Umbilical cord (tissue), 2 donors: Measurements from ENCODE around the gene TMEM167B. TPM values are rescaled to one million over a fixed set of nuclear protein-coding genes. Genes with fewer than 3 reads are reported as not detected.
"Not testable (repeated sequence)": the region's sequence is repeated elsewhere in the genome, so short reads cannot be mapped to it uniquely, and the experiment has no call there.

ENCODE experiments used
- DNase-seq: peaks from one replicate; pipeline ENCODE4 v3.0.0-alpha.2; 2015; ENCODE audit warnings: low spot score
- total RNA-seq: library from RNA; depleted of rRNA; stranded (reverse); fragments of >200 nt; gene quantifications from one replicate; pipeline ENCODE4 v1.2.3, GENCODE V29; 2014; ENCODE audit warnings: low replicate concordance; ENCODE audit not compliant: insufficient read depth

TMEM167B gene
- total RNA-seq: 48.9 TPM

GRCh38 chr1:109090196-109091077 is at the start of gene TMEM167B:
TSS of gene TMEM167B (plus strand) at chr1:109090764. CDS start at chr1:109090873, 109 bp downstream.
- peak; percentile 98 for DNase-seq

GRCh38 chr1:109040989-109041620 is 49.5 kb upstream of the TMEM167B start:
- peak; percentile 21 for DNase-seq

- DNase-seq: peak; percentile 94
Observed at GRCh38 chr1:109041621-109042468, 48.7 kb upstream of the TMEM167B start, which contains the start of gene WDR47. TSS of gene WDR47 (minus strand) at chr1:109042102. CDS start at chr1:109023512, 18,590 bp downstream.

GRCh38 chr1:109045595-109045994 is 45.0 kb upstream of the TMEM167B start:
- no peak for DNase-seq

GRCh38 chr1:109046671-109047070 is 43.9 kb upstream of the TMEM167B start:
- DNase-seq: no peak

GRCh38 chr1:109047339-109047738 is 43.2 kb upstream of the TMEM167B start:
- DNase-seq: no peak

- DNase-seq: no peak
Observed at GRCh38 chr1:109048335-109048734, 42.2 kb upstream of the TMEM167B start.

GRCh38 chr1:109050228-109050995 is 40.2 kb upstream of the TMEM167B start:
- no peak for DNase-seq

- DNase-seq: not testable (repeated sequence)
Observed at GRCh38 chr1:109052145-109052544, 38.4 kb upstream of the TMEM167B start.

GRCh38 chr1:109056064-109056463 is 34.5 kb upstream of the TMEM167B start:
- DNase-seq: no peak

- no peak for DNase-seq
Observed at GRCh38 chr1:109059026-109059425, 31.5 kb upstream of the TMEM167B start.

GRCh38 chr1:109060707-109061106 is 29.9 kb upstream of the TMEM167B start:
- no peak for DNase-seq

- no peak for DNase-seq
Observed at GRCh38 chr1:109061183-109061582, 29.4 kb upstream of the TMEM167B start.

- no peak for DNase-seq
Observed at GRCh38 chr1:109065137-109065536, 25.4 kb upstream of the TMEM167B start.

GRCh38 chr1:109067883-109068282 is 22.7 kb upstream of the TMEM167B start:
- no peak for DNase-seq

- DNase-seq: no peak
Observed at GRCh38 chr1:109069294-109069693, 21.3 kb upstream of the TMEM167B start.

GRCh38 chr1:109075531-109076490 is 14.8 kb upstream of the TMEM167B start, which contains the start of gene TAF13:
TSS of gene TAF13 (minus strand) at chr1:109076003. CDS start at chr1:109075947, 56 bp downstream.
- DNase-seq: peak; percentile 98

GRCh38 chr1:109078317-109078716 is 12.2 kb upstream of the TMEM167B start:
- no peak for DNase-seq

GRCh38 chr1:109079240-109079622 is 11.3 kb upstream of the TMEM167B start:
- DNase-seq: no peak
